HCT116 (cell line): ENCODE measurements around the gene C1QTNF12. TPM values are rescaled to one million over a fixed set of nuclear protein-coding genes. Genes with fewer than 3 reads are reported as not detected.

Experiments used
- ATAC-seq: fragments of 200-7000 bp; cut with Tn5 transposase; 2 replicates; pipeline ENCODE4 v1.9.1; 2020; ENCODE audit warnings: mild to moderate bottlenecking, moderate library complexity
- BruUV-seq: library from RNA; stranded (reverse); fragments of 400-500 nt; replicated peaks from 2 replicates; lab custom pipeline; 2021; lab: Mats Ljungman, UMichigan
- CTCF ChIA-PET: fragments of 300-600 bp; sonication (Branson Sonifier 250); formaldehyde crosslinking; loops from one replicate; lab custom pipeline; 2021; ENCODE audit warnings: antibody characterized with exemption; lab: Charles Lee
- POLR2A ChIA-PET: fragments of 300-600, 350-600 bp; sonication (Branson Sonifier 250); formaldehyde crosslinking; loops from one replicate; lab custom pipeline; 2021; ENCODE audit warnings: antibody characterized with exemption; lab: Charles Lee
- RAD21 ChIA-PET, 2 experiments: fragments of 300-600 bp; sonication (Branson Sonifier 250); formaldehyde crosslinking; loops; one replicate each; lab custom pipeline; 2023; ENCODE audit warnings: low total read pairs in 2 of 2; ENCODE audit not compliant: uncharacterized antibody in 2 of 2, unreplicated experiment in 2 of 2, low non-redundant PET in 1 of 2; lab: Charles Lee
- DNase-seq: peaks from one replicate; pipeline ENCODE4 v3.0.0-alpha.2; 2010; ENCODE audit warnings: low read depth, low spot score
- H2AFZ ChIP-seq: fragments of 200-600 bp; shearing (Covaris generic), sonication (generic); 2 replicates; pipeline ENCODE4 v1.6.1; 2017; ENCODE audit warnings: low read depth, mixed run types, mixed read lengths, antibody characterized with exemption, low read length; ENCODE audit not compliant: poor library complexity, severe bottlenecking
- H3K27ac ChIP-seq: 2 replicates; pipeline ENCODE4 v1.5.1; 2012; ENCODE audit warnings: low read depth, low read length
- H3K27me3 ChIP-seq: fragments of 200-600 bp; sonication (generic); 2 replicates; pipeline ENCODE4 v1.6.1; 2016; ENCODE audit warnings: mixed run types, low read length, mixed read lengths; ENCODE audit not compliant: insufficient read depth
- H3K36me3 ChIP-seq, 2 experiments: fragments of 200-500 bp in 1 of 2; fragments of 200-600 bp in 1 of 2; sonication (Bioruptor generic) in 1 of 2; sonication (generic) in 1 of 2; 2 replicates each; pipeline versions ENCODE4 v1.5.1 to v1.6.1; 2014 to 2016; ENCODE audit warnings: low read length in 2 of 2, inconsistent platforms in 1 of 2, mixed read lengths in 1 of 2, mixed run types in 1 of 2; ENCODE audit not compliant: insufficient read depth in 2 of 2, control insufficient read depth in 1 of 2
- H3K4me1 ChIP-seq, 2 experiments: fragments of 200-600 bp in 1 of 2; sonication (generic) in 1 of 2; 2 replicates each; pipeline versions ENCODE4 v1.5.1 to v1.6.1; 2012 to 2017; ENCODE audit warnings: low read length in 2 of 2, inconsistent platforms in 1 of 2, mild to moderate bottlenecking in 1 of 2, mixed read lengths in 1 of 2, mixed run types in 1 of 2, moderate library complexity in 1 of 2; ENCODE audit not compliant: insufficient read depth in 2 of 2, control insufficient read depth in 1 of 2
- H3K4me2 ChIP-seq: fragments of 200-600 bp; sonication (generic); 2 replicates; pipeline ENCODE4 v1.6.1; 2017; ENCODE audit warnings: mixed run types, low read length, mixed read lengths
- H3K4me3 ChIP-seq, 2 experiments: fragments of 200-600 bp in 1 of 2; sonication (generic) in 1 of 2; replicated peaks in 1 of 2; 2 replicates each; pipeline ENCODE4 v1.5.1; 2011 to 2016; ENCODE audit warnings: low read length in 2 of 2, control low read depth in 1 of 2, low read depth in 1 of 2, mild to moderate bottlenecking in 1 of 2, mixed read lengths in 1 of 2, mixed run types in 1 of 2
- H3K79me2 ChIP-seq: fragments of 200-600 bp; sonication (generic); 2 replicates; pipeline ENCODE4 v1.6.1; 2017; ENCODE audit warnings: mild to moderate bottlenecking, mixed run types, low read length, moderate library complexity, mixed read lengths; ENCODE audit not compliant: insufficient read depth
- H3K9ac ChIP-seq: fragments of 200-600 bp; sonication (generic); 2 replicates; pipeline ENCODE4 v1.6.1; 2016; ENCODE audit warnings: low read length, mixed read lengths
- H3K9me2 ChIP-seq: fragments of 200-600 bp; sonication (generic), shearing (Covaris generic); 2 replicates; pipeline ENCODE4 v1.6.1; 2017; ENCODE audit warnings: mixed run types, mild to moderate bottlenecking, moderate library complexity; ENCODE audit not compliant: insufficient read depth
- H3K9me3 ChIP-seq, 2 experiments: fragments of 200-500 bp in 1 of 2; fragments of 200-600 bp in 1 of 2; sonication (Bioruptor generic) in 1 of 2; sonication (generic) in 1 of 2; 2 replicates each; pipeline ENCODE4 v1.6.1; 2014 to 2017; ENCODE audit warnings: low read length in 2 of 2, mixed read lengths in 2 of 2, inconsistent platforms in 1 of 2, low read depth in 1 of 2, mild to moderate bottlenecking in 1 of 2, mixed run types in 1 of 2, moderate library complexity in 1 of 2; ENCODE audit not compliant: control insufficient read depth in 1 of 2, insufficient read depth in 1 of 2
- H4K20me1 ChIP-seq: fragments of 200-600 bp; sonication (generic), shearing (Covaris generic); 2 replicates; pipeline ENCODE4 v1.6.1; 2017; ENCODE audit warnings: mixed run types, mild to moderate bottlenecking, moderate library complexity; ENCODE audit not compliant: insufficient read depth
- EZH2 ChIP-seq: fragments of 200-600 bp; sonication (generic); IDR thresholded peaks from 2 replicates; pipeline ENCODE4 v1.6.1; 2017; ENCODE audit warnings: antibody characterized with exemption, mixed run types
- RAD21 ChIP-seq: IDR thresholded peaks from 2 replicates; pipeline ENCODE4 v1.6.1; 2012; ENCODE audit warnings: low read depth, mild to moderate bottlenecking
- REST ChIP-seq: IDR thresholded peaks from 2 replicates; pipeline ENCODE4 v1.6.1; 2012; ENCODE audit warnings: low read depth
- SP1 ChIP-seq: IDR thresholded peaks from 2 replicates; pipeline ENCODE4 v1.6.1; 2012; ENCODE audit warnings: low read depth
- SRF ChIP-seq: IDR thresholded peaks from 2 replicates; pipeline ENCODE4 v1.6.1; 2012; ENCODE audit warnings: low read depth
- ZFX ChIP-seq: fragments of 450-650 bp; IDR thresholded peaks from 2 replicates; pipeline ENCODE4 v1.6.1; 2017
- intact Hi-C: fragments of 100-400 bp; cut with micrococcal nuclease; formaldehyde crosslinking; loops from 2 replicates; pipeline ENCODE4 v1.10.0; 2022
- total RNA-seq: library from RNA; stranded (reverse); gene quantifications from one replicate; pipeline ENCODE4 v1.2.1, GENCODE V29; 2021; ENCODE audit not compliant: unreplicated experiment

The C1QTNF12 gene
- total RNA-seq, 1 experiment from 2014 or later: 6.9 TPM

- intact Hi-C loops: no loop called here
- H3K36me3 ChIP-seq: no peaks in the 10 kb centered on the region
- no peaks in the 10 kb centered on the region for H4K20me1 ChIP-seq
- no peak for DNase-seq
- RAD21 ChIA-PET: no interaction called here
- no peak overlapping the region for H2AFZ ChIP-seq
- ATAC-seq: no peak
- H3K9me3 ChIP-seq: no peaks in the 10 kb centered on the region
- POLR2A ChIA-PET: interaction anchor here (0.8 kb wide), 1 partner anchor 25 kb away, joined by 3 read pairs; no protein-coding TSS in a partner anchor
- no peak overlapping the region for H3K4me2 ChIP-seq
- H3K27me3 ChIP-seq: no peaks in the 10 kb centered on the region
- no peak for TF ChIP-seq EZH2
- TF ChIP-seq ZFX: no peak
- TF ChIP-seq SP1: no peak
- no peak for TF ChIP-seq SRF
- no peak for TF ChIP-seq RAD21
- no peak for TF ChIP-seq REST
- TF ChIP-seq, all 23 proteins: peak for 0
- H3K4me3 ChIP-seq: no peak overlapping the region
- CTCF ChIA-PET: no interaction called here
- H3K79me2 ChIP-seq: no peaks in the 10 kb centered on the region
- no peaks in the 10 kb centered on the region for H3K9me2 ChIP-seq
- peaks cover 4 to 17% of the 10 kb centered on the region in 2 experiments; a peak in 3 of 4 replicates for H3K4me1 ChIP-seq
- BruUV-seq: no TSS peak
- H3K9ac ChIP-seq: no peak overlapping the region
- H3K27ac ChIP-seq: no peak overlapping the region; the same call in 1 of the 2 replicates
Measured at GRCh38 chr1:1247341-1247913, 905 bp upstream of the C1QTNF12 start.
